Effector memory CD4-positive, alpha-beta T cell (primary cell): ENCODE measurements around the gene RAD51B.

Experiments
- DNase-seq, 3 donors: peaks; one replicate each; pipeline ENCODE4 v3.0.0-alpha.2; 2020
- H3K27ac ChIP-seq: 2 replicates; pipeline ENCODE4 v1.7.0; 2013; ENCODE audit warnings: mild to moderate bottlenecking, low read length, moderate library complexity; ENCODE audit not compliant: insufficient read depth, poor library complexity, severe bottlenecking
- H3K27me3 ChIP-seq: replicated peaks from 2 replicates; pipeline ENCODE4 v1.7.0; 2013; ENCODE audit warnings: mild to moderate bottlenecking, low read length; ENCODE audit not compliant: insufficient read depth, control insufficient read depth, poor library complexity, severe bottlenecking
- H3K36me3 ChIP-seq: 2 replicates; pipeline ENCODE4 v1.7.0; 2013; ENCODE audit warnings: mild to moderate bottlenecking, low read length, moderate library complexity; ENCODE audit not compliant: control insufficient read depth, insufficient read depth
- H3K4me1 ChIP-seq: 2 replicates; pipeline ENCODE4 v1.7.0; 2013; ENCODE audit warnings: low read length, mild to moderate bottlenecking; ENCODE audit not compliant: control insufficient read depth, insufficient read depth, poor library complexity, severe bottlenecking
- H3K4me3 ChIP-seq: 2 replicates; pipeline ENCODE4 v1.7.0; 2013; ENCODE audit warnings: low read length, low read depth, mild to moderate bottlenecking; ENCODE audit not compliant: insufficient read depth, poor library complexity, severe bottlenecking
- H3K9me3 ChIP-seq: 2 replicates; pipeline ENCODE4 v1.7.0; 2013; ENCODE audit warnings: mild to moderate bottlenecking, low read length, moderate library complexity; ENCODE audit not compliant: control insufficient read depth

The RAD51B gene

GRCh38 chr14:67833403-67833802, 13.8 kb downstream of the RAD51B start:
- Histone ChIP-seq H3K9me3 (no peaks in the 10 kb centered on the region), H3K27ac (no peak overlapping the region), H3K4me3 (no peak overlapping the region), H3K36me3 (peaks cover 4% of the 10 kb centered on the region), H3K27me3 (no peaks in the 10 kb centered on the region), H3K4me1 (no peaks in the 10 kb centered on the region)
- no peak for DNase-seq

GRCh38 chr14:67835596-67835995, 16.0 kb downstream of the RAD51B start:
- Histone ChIP-seq H3K27me3 (no peaks in the 10 kb centered on the region), H3K4me1 (no peaks in the 10 kb centered on the region), H3K36me3 (peaks cover 4% of the 10 kb centered on the region), H3K4me3 (no peak overlapping the region), H3K27ac (no peak overlapping the region), H3K9me3 (no peaks in the 10 kb centered on the region)
- no peak for DNase-seq

GRCh38 chr14:67837011-67837624, 17.5 kb downstream of the RAD51B start:
- DNase-seq, result peak in 2 of 3 donors; percentile 11 to 47
- no peak overlapping the region for H3K27ac ChIP-seq
- no peaks in the 10 kb centered on the region for H3K9me3 ChIP-seq
- no peaks in the 10 kb centered on the region for H3K27me3 ChIP-seq
- no peaks in the 10 kb centered on the region for H3K4me1 ChIP-seq
- H3K36me3 ChIP-seq, result peaks cover 4% of the 10 kb centered on the region
- H3K4me3 ChIP-seq, result no peak overlapping the region

GRCh38 chr14:67846029-67846610, 26.5 kb downstream of the RAD51B start:
- Histone ChIP-seq H3K9me3 (no peaks in the 10 kb centered on the region), H3K27ac (no peak overlapping the region), H3K4me1 (no peaks in the 10 kb centered on the region), H3K27me3 (no peaks in the 10 kb centered on the region), H3K36me3 (no peaks in the 10 kb centered on the region), H3K4me3 (no peak overlapping the region)
- no peak for DNase-seq

- Histone ChIP-seq H3K36me3 (no peaks in the 10 kb centered on the region), H3K9me3 (no peaks in the 10 kb centered on the region), H3K27ac (no peak overlapping the region), H3K4me1 (no peaks in the 10 kb centered on the region), H3K4me3 (no peak overlapping the region), H3K27me3 (no peaks in the 10 kb centered on the region)
- no peak for DNase-seq
Observed at GRCh38 chr14:67850066-67850830, 30.7 kb downstream of the RAD51B start.

GRCh38 chr14:67851785-67852410, 32.3 kb downstream of the RAD51B start:
- no peak for DNase-seq
- H3K9me3 ChIP-seq, result no peaks in the 10 kb centered on the region
- no peaks in the 10 kb centered on the region for H3K4me1 ChIP-seq
- H3K27me3 ChIP-seq, result no peaks in the 10 kb centered on the region
- H3K36me3 ChIP-seq, result no peaks in the 10 kb centered on the region
- no peak overlapping the region for H3K27ac ChIP-seq
- no peak overlapping the region for H3K4me3 ChIP-seq

- no peaks in the 10 kb centered on the region for H3K9me3 ChIP-seq
- no peak overlapping the region for H3K4me3 ChIP-seq
- no peaks in the 10 kb centered on the region for H3K36me3 ChIP-seq
- H3K4me1 ChIP-seq, result no peaks in the 10 kb centered on the region
- no peak for DNase-seq
- H3K27ac ChIP-seq, result no peak overlapping the region
- no peaks in the 10 kb centered on the region for H3K27me3 ChIP-seq
Observed at GRCh38 chr14:67852926-67853604, 33.5 kb downstream of the RAD51B start.

GRCh38 chr14:67853715-67854114, 34.1 kb downstream of the RAD51B start:
- Histone ChIP-seq H3K27ac (no peak overlapping the region), H3K4me1 (no peaks in the 10 kb centered on the region), H3K36me3 (no peaks in the 10 kb centered on the region), H3K27me3 (no peaks in the 10 kb centered on the region), H3K9me3 (no peaks in the 10 kb centered on the region), H3K4me3 (no peak overlapping the region)
- DNase-seq, result no peak

GRCh38 chr14:67856827-67857226, 37.2 kb downstream of the RAD51B start:
- no peak overlapping the region for H3K27ac ChIP-seq
- H3K4me3 ChIP-seq, result no peak overlapping the region
- no peaks in the 10 kb centered on the region for H3K36me3 ChIP-seq
- no peaks in the 10 kb centered on the region for H3K9me3 ChIP-seq
- no peaks in the 10 kb centered on the region for H3K4me1 ChIP-seq
- DNase-seq, result no peak
- no peaks in the 10 kb centered on the region for H3K27me3 ChIP-seq
